ENCODE results near the gene TMPRSS4.

TMPRSS4 gene

GRCh38 chr11:118139578-118139977 lies 62.7 kb downstream of the TMPRSS4 start:
- DNase-seq (ENCODE audit: low read depth, low spot score): no peak
- no peak overlapping the region for H3K4me3 ChIP-seq (ENCODE audit: low read depth, low read length)
- POLR2A ChIA-PET: no interaction called here
- TF ChIP-seq CTCF (IDR thresholded peaks at IDR 0.05; ENCODE audit: insufficient read depth, low read length, missing control alignments): no peak
- CTCF ChIA-PET: interaction anchor here (3.6 kb wide), 1 partner anchor 32 kb away, joined by 13 read pairs; no protein-coding TSS in a partner anchor

DNA sequence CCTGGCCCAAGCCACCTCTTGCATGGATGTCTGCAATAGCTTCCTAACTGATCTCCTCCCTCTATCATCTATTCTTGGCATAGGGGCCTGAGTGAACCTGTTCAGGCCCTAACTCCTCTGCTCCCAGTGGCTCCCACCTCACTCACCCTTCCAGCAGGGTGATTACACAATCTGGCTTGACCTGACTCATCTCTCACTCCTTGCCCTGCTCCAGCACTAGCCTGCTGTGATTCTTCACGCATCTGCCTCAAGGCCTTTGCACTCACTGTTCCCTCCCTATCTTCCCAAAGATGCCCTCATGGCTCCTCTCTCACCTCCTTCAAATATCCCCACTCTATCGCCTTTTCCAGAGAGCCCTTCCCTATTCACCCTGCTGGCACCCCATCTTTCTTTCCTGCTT lies 65.2 kb downstream of the TMPRSS4 start:
- DNase-seq (ENCODE audit: low read depth, low spot score): no peak
- CTCF ChIA-PET: interaction anchor here (3.6 kb wide), 1 partner anchor 29 kb away, joined by 63 read pairs; no protein-coding TSS in a partner anchor
- POLR2A ChIA-PET: no interaction called here

GRCh38 chr11:118142809-118143208 lies 65.9 kb downstream of the TMPRSS4 start:
- POLR2A ChIA-PET: no interaction called here
- no peak for TF ChIP-seq CTCF (IDR thresholded peaks at IDR 0.05; ENCODE audit: insufficient read depth, low read length, missing control alignments)
- CTCF ChIA-PET: interaction anchor here (0.9 to 5.6 kb wide), 5 partner anchors 9 to 211 kb away, joined by 3 to 63 read pairs (median 6); partner anchors contain the start of gene SCN4B

More for the DNA sequence above, 65.2 kb downstream of the TMPRSS4 start:
- TF ChIP-seq CTCF (IDR thresholded peaks at IDR 0.05; ENCODE audit: insufficient read depth, low read length, missing control alignments): no peak
- H3K4me3 ChIP-seq (ENCODE audit: low read depth, low read length): no peak overlapping the region

GRCh38 chr11:118143661-118144185 lies 66.8 kb downstream of the TMPRSS4 start:
- no peak for DNase-seq (ENCODE audit: low read depth, low spot score)
- POLR2A ChIA-PET: no interaction called here
- no peak overlapping the region for H3K4me3 ChIP-seq (ENCODE audit: low read depth, low read length)
- CTCF ChIA-PET: interaction anchor here (0.8 to 5.6 kb wide), 9 partner anchors 9 to 336 kb away, joined by 3 to 63 read pairs (median 4); partner anchors contain the start of gene SCN4B
- no peak for TF ChIP-seq CTCF (IDR thresholded peaks at IDR 0.05; ENCODE audit: insufficient read depth, low read length, missing control alignments)

More at GRCh38 chr11:118142809-118143208, 65.9 kb downstream of the TMPRSS4 start:
- no peak overlapping the region for H3K4me3 ChIP-seq (ENCODE audit: low read depth, low read length)
- DNase-seq (ENCODE audit: low read depth, low spot score): no peak

- CTCF ChIA-PET: interaction anchor here (0.6 to 5.6 kb wide), 14 partner anchors 11 to 337 kb away, joined by 3 to 63 read pairs (median 4); no protein-coding TSS in a partner anchor
- no peak for DNase-seq (ENCODE audit: low read depth, low spot score)
- POLR2A ChIA-PET: no interaction called here
- no peak overlapping the region for H3K4me3 ChIP-seq (ENCODE audit: low read depth, low read length)
- no peak for TF ChIP-seq CTCF (IDR thresholded peaks at IDR 0.05; ENCODE audit: insufficient read depth, low read length, missing control alignments)
Measured at GRCh38 chr11:118144301-118145268, 67.7 kb downstream of the TMPRSS4 start.

All from AG04449 (cell line).